B cell (primary cell): ENCODE results near the gene PIGT.

ENCODE experiments used
- CTCF ChIP-seq: fragments of 200-600 bp; IDR thresholded peaks from one replicate; pipeline ENCODE4 v1.8.0; 2022; ENCODE audit warnings: antibody characterized with exemption, mild to moderate bottlenecking
- EZH2 ChIP-seq: IDR thresholded peaks from 2 replicates; pipeline ENCODE4 v1.6.1; 2012; ENCODE audit warnings: borderline replicate concordance, low read depth, mild to moderate bottlenecking, moderate library complexity, low read length; ENCODE audit not compliant: insufficient read depth, poor library complexity, severe bottlenecking

- TF ChIP-seq CTCF = no peak
- TF ChIP-seq EZH2 = no peak
These were observed 23.2 kb upstream of the PIGT start for GRCh38 chr20:45392733-45393132.
